ENCODE measurements around the gene CGNL1.

GRCh38 chr15:57589754-57590153 lies 213.4 kb downstream of the CGNL1 start:
- TF ChIP-seq CTCF (IDR thresholded peaks at IDR 0.05; ENCODE audit: insufficient read depth, low read length, poor library complexity, severe bottlenecking) (no peak), EZH2phosphoT487 (conservative IDR thresholded peaks at IDR 0.05; ENCODE audit: low read length) (no peak)

Data from SU-DHL-6 (cell line).